GM19193 (cell line): ENCODE results near the gene ANO9.

Experiments
- POLR2A ChIP-seq: IDR thresholded peaks from 4 replicates; pipeline ENCODE4 v1.6.1; 2011; ENCODE audit not compliant: insufficient read depth, insufficient read length; ENCODE audit errors: extremely low read depth

The ANO9 gene

GRCh38 chr11:460331-461199 is 18.8 kb upstream of the ANO9 start:
- no peak for TF ChIP-seq POLR2A

- TF ChIP-seq POLR2A, result peak; percentile 10
These were observed 17.9 kb upstream of the ANO9 start for GRCh38 chr11:459511-460220.

DNA sequence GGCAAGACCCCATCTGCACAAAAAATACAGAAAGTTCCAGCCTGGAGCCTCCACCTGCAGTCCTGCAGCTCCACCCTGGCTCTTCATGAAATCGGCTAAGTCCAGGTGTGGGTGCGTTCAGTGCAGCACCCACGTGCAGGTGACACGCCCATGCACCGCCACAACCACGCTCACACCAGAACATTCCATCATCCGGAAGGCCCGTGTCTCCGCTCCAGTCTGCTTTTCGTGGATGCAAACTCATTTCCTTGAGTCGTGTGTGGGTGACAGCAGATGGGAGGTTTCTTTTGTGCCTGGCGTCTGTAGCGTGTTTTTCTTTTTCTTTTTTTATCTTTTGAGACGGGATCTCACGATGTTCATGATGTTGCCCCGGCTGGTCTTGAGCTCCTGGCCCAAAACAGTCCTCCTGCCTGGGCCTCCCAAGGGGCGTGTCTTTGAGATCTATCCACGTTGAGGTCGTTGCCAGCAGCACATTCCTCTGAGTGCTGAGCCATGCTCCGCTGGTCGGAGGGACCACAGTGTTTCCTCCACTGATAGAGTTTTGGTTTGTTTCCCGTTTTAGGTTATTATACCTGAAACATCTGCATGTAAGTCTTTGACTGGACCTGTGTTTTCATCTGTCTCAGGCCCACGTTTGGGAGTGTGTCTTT is 15.4 kb upstream of the ANO9 start:
- TF ChIP-seq POLR2A, result no peak

- TF ChIP-seq POLR2A, result no peak
These were observed 14.7 kb upstream of the ANO9 start for GRCh38 chr11:456533-456932.

- no peak for TF ChIP-seq POLR2A
These were observed 13.8 kb upstream of the ANO9 start for GRCh38 chr11:455566-456147.

DNA sequence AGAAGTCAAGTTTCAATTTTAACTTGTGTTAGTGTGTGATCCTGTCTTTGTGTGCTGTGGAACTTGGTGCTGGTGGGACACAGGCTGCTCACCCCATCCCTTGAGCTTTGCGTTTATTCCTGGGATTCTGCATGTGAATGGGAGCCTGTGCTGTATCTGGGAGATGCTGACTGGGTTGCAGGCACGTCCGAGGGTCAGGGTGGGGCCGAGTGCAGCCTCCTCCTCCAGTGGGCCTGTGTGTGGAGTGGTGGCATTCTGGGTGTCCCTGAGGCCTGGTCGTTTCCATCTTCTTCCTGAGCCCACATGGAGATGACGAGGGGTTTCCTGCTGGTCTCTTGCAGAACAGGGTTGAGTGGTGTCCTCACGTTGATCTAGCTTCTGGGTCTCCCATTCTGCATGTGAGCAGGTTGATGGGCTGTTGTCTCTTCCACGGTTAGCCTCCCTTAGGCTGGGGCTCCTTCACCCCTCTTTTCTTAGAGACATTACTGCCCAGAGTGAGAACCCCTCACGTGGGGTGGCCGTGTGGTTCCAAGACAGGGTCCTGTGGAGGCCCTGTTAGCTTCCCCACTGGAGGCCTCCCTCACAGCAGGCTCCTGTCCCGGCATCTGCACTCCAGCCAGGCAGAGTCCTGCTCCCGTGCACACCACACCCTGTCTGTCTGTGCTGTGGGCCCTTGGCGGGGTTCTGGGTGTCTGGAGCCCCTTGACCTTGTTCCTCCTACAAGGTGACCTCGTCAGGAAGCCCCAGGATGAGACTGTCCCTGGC is 13.2 kb upstream of the ANO9 start:
- no peak for TF ChIP-seq POLR2A

GRCh38 chr11:454043-454442 is 12.2 kb upstream of the ANO9 start:
- no peak for TF ChIP-seq POLR2A

DNA sequence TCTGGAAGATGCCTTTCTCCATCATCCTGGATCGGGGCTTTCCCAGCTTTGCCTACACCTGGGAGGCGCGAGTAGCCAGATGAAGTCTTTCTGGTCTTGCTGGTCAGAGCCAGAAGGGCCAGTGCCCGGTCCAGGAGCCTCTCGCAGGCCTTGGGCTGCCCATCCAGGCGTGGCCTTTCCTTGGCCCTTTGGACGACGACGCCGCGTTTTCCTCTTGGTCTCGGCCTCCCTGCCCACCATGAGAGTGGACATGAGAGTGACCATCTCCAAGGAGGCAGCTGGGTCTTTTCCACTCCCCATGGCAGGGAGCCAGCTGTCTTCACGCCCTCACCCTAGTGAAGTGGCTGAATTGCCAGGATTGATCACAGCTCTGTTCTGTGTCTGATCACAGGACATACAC is 11.8 kb upstream of the ANO9 start:
- no peak for TF ChIP-seq POLR2A

DNA sequence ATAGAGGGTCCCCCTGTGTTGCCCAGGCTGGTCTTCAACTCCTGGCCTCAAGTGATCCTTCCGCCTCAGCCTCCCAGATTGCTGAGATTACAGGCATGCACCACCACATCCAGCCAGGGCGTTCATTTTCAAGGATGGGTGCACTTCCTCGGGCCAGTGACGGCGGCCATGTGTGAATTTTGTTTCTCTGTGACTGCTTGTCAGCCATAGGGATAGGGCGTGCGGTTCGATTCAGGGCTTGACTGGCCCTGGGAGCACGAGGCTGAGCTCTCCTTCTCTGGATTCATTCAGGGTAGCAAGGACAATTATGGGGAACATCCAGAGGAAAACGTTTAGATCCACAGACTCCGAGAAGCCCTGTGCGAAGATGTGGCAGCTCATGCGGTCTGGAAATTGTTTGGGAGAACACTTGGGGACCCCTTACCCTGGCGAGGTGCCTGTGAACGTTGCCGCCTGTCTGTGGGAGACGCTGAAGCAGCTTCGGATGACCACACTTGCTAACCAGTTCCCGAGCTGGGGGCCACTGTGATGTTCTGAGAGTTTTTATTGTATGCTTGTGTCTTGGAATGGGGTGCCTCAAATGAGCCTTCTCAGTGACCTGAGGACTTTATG is 11.2 kb upstream of the ANO9 start:
- TF ChIP-seq POLR2A, result no peak

DNA sequence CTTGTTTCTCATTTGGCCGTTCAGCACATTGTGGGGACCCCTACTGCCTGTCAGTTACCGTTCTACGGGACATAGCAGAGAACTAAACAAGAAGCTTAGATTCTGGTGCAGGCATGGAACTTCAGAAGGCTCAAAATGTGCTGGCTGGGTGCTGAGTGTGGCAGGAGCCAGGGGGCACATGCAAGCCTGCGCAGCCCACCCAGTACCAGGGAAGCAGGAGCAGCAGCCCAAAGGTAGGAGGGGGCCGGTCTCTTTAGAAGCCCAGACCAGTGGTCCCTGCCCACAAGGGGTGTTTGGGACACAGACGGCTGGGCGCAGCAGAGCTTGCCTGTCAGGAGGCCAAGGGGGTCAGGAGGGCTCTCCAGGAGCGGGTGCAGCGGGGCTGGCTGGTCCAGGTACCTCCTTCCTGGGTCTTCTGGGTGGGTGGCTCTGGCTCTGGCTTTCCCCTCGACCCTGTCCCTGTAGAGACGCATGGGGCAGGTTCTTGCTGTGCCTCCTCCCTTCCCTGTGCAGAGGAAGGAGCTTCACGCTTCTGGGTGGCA is 10.5 kb upstream of the ANO9 start:
- TF ChIP-seq POLR2A, result no peak

DNA sequence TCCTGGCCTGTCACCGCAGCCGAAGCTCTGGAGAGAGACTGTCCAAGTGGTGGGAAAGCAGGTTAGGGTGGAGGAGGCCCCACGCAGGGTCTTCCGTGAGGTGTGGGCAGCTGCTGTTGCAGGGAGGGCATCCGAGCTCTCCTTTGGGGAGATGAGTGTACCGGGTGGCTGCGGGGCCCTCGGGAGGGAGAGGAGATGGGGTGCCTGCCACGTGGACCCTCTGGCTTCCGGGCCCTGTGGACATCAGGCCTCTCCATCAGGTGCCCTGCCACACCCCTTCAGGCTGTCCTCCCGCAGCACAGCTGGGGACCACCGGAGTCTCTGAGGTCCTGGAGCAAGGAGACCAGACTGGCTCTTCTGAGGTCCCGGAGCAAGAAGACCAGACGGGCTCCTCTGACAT is 9.9 kb upstream of the ANO9 start:
- no peak for TF ChIP-seq POLR2A

- TF ChIP-seq POLR2A, result no peak
These were observed 9.1 kb upstream of the ANO9 start for GRCh38 chr11:450809-451451.

DNA sequence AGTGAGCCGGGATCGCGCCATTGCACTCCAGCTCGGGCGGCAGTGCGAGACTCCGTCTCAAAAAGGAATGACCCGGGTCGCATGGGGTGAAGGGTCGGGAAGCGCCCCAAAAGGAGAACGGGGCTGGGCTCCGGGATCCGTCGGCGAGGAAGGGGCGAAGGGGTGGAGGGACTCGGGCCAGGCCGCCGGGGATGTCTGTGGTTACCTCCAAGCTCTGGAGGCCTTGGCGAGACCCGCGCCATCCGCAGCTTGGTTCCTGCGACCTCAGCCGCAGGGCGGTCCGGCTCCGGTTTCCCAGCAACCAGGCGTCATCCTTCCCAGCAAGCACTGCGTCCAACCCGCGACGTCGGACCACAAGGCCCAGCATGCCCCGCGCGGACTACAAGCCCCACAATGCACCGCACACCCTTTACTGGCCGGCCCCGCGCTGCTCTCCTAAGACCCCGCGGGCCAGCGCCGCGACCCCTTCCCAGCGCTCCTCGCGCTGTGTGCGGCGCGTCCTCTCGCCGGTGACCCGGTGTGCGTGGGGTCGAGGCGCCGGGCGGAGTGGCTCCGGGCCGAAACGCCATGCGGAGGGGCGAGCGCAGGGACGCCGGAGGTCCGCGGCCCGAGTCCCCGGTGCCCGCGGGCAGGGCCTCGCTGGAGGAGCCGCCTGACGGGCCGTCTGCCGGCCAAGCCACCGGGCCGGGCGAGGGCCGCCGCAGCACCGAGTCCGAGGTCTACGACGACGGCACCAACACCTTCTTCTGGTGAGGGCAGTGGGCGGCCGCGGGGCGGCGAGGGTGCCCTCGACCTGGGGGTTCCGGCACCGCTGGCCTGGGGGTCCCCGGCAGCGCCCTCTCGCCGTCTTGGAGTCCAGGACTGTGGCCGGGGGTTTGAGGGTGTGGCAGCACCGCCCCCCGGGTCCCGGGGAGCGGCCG is 8.3 kb upstream of the ANO9 start, which contains the start of gene PTDSS2:
Gene PTDSS2, plus strand, starts transcription at position 391 of the 920 bp plus-strand sequence. Its CDS starts 177 bp downstream, at position 568.
- TF ChIP-seq POLR2A, result peak; percentile 71
